Astrocyte (in vitro differentiated cells and primary cell): ENCODE data around the gene NXPH1.

Experiments used
- EZH2 ChIP-seq: IDR thresholded peaks from 2 replicates; pipeline ENCODE4 v1.6.1; 2012; ENCODE audit warnings: mild to moderate bottlenecking, low read length, inconsistent platforms; ENCODE audit not compliant: insufficient read depth
- TF ChIP-seq, protein P1 (sequence below): IDR thresholded peaks from 2 replicates; pipeline ENCODE4 v1.5.1; 2011; ENCODE audit warnings: low read depth, mild to moderate bottlenecking, inconsistent platforms, low read length, moderate library complexity; ENCODE audit not compliant: insufficient read depth

GRCh38 chr7:8778459-8778858, 345.1 kb downstream of the NXPH1 start:
- TF ChIP-seq, protein P1, sequence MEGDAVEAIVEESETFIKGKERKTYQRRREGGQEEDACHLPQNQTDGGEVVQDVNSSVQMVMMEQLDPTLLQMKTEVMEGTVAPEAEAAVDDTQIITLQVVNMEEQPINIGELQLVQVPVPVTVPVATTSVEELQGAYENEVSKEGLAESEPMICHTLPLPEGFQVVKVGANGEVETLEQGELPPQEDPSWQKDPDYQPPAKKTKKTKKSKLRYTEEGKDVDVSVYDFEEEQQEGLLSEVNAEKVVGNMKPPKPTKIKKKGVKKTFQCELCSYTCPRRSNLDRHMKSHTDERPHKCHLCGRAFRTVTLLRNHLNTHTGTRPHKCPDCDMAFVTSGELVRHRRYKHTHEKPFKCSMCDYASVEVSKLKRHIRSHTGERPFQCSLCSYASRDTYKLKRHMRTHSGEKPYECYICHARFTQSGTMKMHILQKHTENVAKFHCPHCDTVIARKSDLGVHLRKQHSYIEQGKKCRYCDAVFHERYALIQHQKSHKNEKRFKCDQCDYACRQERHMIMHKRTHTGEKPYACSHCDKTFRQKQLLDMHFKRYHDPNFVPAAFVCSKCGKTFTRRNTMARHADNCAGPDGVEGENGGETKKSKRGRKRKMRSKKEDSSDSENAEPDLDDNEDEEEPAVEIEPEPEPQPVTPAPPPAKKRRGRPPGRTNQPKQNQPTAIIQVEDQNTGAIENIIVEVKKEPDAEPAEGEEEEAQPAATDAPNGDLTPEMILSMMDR, result no peak
- no peak for TF ChIP-seq EZH2
